T follicular helper cell (primary cell): ENCODE data around the gene DNAH7.

Experiments used
- DNase-seq: peaks from one replicate; pipeline ENCODE4 v3.0.0-alpha.2; 2020; ENCODE audit warnings: low read depth

DNAH7 gene

DNA sequence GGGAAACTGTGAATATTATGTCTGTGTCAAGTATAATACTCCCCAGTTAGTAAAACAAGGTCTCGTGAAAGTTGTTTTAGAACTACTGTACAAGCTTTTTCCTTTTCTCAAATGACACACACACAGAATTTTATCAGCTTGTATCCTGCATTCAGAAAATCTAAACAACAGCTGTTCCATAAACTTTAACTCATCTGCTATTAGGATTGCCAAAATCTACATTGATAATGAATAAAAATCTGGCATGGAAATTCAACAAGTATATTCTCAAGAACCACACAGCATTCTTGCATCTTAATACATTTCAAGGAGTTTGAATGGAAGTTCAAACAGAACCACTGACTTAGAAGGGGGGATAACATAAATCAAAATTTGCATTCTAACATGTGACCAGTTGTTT lies 260.4 kb downstream of the DNAH7 start:
- no peak for DNase-seq

DNA sequence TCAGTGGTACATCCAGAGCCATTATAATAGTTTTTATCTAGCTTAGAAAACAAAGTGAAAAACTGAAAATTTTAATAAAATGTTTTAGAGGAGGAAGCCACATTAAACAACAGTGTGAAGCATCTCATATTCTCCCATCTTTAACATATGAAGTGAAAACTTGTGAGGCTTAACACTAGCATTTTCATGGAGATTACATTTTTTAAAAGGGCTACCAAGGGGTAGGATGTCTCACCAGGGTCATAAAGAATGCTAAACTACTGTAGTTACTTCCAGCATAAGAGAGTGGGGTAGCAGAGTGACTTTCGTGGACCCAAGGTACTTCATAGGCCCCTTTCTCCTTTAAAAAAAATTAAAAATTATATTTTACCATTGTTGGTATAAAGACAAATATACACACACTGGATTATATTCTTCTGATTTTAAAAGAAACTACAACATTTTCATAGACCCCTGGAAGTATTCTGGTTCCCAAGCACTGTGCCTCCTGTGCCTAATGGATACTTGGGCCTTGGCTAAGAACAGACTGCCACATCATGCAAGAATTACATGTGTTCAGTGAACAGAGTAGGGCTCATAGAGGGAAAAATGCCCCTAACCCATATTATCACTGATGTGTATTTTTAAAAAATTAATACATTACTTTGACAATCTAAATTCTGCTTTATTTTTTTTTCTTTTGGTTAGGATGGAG lies 263.2 kb downstream of the DNAH7 start:
- DNase-seq, result no peak

GRCh38 chr2:195795879-195796278 lies 272.8 kb downstream of the DNAH7 start:
- no peak for DNase-seq

DNA sequence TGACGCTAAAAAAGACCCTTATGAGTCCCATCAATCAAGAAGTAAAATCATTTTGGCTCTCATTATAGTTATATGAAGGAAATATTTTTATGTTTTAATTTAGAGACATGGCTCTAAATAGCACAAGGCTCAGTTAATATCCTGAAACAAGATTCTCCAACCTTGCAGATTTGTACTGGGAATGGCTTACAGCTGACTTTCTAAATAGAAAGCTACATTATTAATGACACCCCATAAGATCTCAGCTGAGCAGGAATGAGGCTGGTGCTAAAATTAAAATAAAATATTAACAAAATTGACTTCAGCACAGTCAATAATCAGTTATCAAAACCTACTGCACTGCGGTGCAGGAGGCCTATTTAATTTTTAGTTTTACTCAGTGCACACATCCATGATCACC lies 274.8 kb downstream of the DNAH7 start:
- no peak for DNase-seq

DNA sequence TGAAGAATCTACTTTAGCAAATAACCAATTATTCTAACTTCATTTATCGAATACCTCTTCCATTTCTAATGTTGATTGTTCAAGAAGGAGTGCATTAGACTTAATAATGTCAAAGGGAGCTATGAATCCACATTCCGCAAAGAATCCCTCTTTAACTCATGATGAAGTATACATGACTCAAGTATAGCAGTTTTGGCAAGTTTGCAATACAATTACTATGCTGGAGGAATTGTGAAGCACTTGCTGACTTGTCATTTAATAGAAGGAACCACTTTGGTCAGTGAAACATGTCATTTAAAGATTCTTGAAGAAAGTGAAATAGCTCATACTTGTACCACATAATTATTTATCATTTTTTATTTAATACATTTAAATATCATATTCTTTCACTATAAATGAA lies 286.5 kb downstream of the DNAH7 start:
- DNase-seq, result no peak

- no peak for DNase-seq
Observed at GRCh38 chr2:195779491-195779890, 289.1 kb downstream of the DNAH7 start.

DNA sequence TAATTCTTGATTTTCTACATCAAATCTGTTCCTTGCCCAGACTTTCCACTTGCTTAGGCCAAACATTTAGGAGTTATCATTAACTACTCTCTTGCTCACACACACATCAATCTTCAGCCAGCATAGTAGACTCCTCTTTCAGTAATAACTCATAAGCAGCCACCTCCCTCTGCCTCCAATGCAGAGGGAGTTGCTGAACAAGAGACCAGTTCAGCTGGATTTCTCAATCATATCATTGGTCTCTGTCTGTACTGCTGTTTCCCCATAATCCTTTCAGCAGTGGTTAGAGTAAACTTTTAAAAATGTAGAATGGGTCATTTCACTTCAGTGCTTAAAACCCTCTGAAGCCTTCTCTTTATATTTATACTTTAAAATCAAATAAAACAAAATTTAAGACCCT lies 298.7 kb downstream of the DNAH7 start:
- no peak for DNase-seq

DNA sequence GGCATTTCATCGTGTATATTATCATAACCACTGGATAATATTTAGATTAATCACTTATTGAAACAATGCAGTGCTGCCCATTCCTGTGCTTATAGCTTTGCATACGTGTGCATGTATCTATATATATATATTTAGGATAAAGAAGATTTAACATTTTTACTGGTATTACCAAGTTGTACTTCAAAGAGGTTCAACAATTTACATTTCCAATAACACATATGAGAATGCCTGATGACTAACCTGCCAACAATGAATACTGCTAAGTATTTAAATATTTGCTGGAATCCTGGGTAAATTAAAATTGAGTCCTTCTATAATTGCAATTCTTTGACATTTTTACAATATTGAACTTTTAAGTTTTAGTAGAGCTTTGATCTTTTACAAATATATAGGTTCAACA lies 300.2 kb downstream of the DNAH7 start:
- DNase-seq, result no peak

DNA sequence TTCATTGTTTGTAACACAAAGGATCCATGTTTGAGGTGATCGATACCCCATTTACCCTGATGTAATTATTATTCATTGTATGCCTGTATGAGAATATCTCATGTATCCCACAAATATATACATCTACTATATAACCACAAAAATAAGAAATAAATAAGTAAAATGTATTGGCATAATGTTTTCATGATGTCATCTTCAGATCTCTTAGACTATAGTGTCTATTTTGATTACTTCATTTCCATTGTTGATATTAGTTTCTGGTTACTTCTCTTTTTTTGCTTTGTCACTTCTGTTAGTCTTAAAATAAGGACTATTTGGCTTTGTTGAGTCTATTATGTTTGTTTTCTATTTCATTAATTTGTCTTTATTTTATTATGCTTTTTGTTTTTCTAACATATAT lies 301.9 kb downstream of the DNAH7 start:
- no peak for DNase-seq

- no peak for DNase-seq
Observed at GRCh38 chr2:195763866-195764265, 304.8 kb downstream of the DNAH7 start.

DNA sequence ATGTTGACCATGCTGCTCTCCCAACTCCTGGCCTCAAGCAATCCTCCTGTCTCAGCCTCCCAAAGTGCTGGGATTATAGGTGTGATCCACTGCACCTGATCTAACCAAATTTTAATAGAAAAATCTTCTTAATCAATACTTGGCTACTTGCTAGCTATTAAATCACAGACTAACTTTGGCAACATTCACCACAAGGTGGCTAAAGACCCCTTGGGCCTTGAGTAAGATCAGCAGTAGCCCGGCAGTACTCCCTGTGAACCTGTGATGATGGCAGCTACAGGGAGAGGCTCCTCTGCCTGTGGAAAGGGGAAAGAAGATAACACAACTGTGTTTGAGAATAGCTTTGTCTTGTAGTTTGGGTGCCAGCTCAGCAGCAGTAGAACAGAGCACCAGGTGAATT lies 308.8 kb downstream of the DNAH7 start:
- DNase-seq, result no peak

- DNase-seq, result no peak
Observed at GRCh38 chr2:195758846-195759245, 309.8 kb downstream of the DNAH7 start.

DNA sequence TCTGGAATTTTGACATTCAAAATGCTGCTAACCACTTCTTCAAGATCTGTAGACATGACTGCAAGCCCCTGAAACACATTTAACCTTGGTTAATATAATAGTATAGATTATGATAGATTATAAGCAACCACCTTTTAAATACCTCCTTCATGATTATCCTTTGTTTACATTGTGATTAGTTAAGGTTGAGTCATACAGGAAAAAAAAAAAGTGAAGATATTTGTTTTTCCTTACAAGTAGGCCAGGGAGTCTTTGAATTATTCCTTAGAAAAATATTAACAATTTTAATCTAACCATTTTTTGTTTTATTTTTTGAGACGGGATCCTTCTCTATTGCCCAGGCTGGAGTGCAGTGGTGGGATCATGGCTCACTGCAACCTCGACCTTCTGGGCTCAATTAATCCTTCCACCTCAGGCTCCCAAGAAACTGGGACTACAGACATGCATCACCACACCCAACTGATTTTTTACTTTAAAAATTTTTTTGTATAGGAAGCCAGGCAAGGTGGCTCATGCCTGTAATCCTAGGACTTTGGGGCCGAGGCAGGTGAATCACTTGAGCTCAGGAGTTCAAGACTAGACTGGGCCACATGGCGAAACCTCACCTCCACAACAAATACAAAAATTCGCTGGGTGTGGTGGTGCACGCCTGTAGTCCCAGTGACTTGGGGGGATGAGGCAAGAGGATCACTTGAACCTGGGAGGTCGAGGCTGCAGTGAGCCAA lies 312.3 kb downstream of the DNAH7 start:
- DNase-seq, result no peak

DNA sequence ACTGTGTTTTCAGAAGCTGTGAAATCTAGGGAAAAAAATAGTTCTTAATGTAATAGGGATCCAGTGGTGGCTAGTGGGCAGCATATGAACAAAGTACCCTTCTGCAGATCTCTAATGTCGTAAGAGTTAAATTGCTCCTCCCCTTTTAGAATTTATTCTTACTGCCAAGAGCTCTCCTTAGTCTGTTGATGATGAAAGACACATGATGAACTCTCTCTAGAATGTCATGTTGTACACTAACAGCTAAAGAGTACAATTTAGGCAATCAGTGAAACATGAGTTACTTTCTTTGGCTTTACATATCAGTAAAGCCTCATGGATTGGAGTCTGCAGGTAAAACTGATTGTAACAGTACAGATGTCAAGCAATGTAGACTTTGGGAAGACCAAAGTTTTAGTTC lies 327.4 kb downstream of the DNAH7 start:
- DNase-seq, result no peak

DNA sequence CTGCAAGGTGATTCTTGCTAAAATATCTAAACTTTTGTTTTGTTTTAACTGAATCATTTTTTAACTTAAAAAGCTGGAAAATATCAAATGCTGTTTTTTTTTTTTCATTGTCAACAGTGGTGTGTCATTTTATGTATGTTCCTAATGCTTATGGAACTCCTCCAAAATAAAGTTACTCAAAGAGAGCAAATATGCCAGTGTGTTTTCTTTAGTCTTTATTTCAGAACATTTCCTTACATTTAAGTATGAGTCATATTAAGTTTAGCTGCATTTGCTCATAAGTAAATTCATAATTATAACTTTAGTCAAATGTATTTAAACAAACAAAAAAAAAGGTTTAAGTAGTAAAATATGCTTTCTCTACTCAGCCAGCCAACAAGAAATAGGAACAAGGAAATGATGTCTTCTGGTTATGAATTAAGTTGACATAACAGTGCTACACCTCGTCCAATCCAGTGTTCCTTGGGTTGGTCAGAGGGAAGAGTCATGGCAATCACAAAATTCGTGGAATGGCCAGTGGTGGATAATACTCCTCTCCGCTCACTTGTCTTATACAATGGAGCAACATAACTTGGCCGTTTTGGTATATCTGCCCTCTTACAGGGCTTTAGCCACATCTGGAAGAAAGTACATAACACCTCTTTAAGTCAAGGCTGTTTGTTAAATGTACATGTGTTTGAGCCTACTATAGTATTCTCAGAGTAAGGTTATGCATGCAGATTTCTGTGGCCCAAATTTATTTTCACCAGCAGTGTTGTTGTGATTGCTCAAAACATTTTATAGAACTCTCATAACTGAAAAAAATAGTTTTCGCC lies 330.9 kb downstream of the DNAH7 start:
- no peak for DNase-seq

- DNase-seq, result no peak
Observed at GRCh38 chr2:195735347-195735746, 333.3 kb downstream of the DNAH7 start.

DNA sequence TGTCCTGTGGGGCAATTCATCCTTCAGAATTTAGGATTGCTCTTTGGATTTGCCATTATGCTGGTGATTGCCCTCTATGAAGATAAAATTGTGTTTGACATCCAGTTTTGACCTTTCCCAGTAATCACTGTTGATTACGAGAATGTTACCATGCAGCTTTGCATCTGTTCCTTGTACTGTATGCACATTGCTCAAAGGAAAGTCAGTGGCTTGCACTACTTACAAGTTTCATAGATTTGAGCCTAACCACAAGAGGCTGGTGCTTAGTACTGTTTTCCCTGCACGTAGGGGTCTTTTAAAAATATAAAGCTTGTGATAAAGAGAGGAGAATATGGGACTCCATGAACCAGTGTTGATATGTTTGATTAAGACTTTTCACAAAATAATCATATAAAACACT lies 333.7 kb downstream of the DNAH7 start:
- no peak for DNase-seq

DNA sequence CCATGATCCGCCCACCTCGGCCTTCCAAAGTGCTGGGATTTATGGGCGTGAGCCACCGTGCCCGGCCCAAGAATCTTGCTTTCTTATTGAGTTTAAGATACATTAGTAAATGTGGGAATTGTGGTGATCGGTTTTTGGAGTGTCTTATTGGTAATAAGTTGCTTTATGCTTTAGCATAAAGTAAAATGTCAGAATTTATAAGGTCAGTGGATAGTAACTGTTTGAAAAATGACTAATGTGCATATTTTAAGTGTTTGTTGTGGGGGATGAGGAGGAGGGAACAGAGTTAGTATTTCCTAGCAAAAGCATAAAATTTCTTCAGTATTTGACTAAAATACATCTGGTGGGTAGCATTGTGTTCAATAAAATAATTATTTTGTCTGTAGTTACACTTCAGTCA lies 334.2 kb downstream of the DNAH7 start:
- no peak for DNase-seq

GRCh38 chr2:195733831-195734230 lies 334.8 kb downstream of the DNAH7 start:
- no peak for DNase-seq

GRCh38 chr2:195732574-195732973 lies 336.1 kb downstream of the DNAH7 start:
- DNase-seq, result no peak

- DNase-seq, result no peak
Observed at GRCh38 chr2:195730912-195731311, 337.7 kb downstream of the DNAH7 start.

DNA sequence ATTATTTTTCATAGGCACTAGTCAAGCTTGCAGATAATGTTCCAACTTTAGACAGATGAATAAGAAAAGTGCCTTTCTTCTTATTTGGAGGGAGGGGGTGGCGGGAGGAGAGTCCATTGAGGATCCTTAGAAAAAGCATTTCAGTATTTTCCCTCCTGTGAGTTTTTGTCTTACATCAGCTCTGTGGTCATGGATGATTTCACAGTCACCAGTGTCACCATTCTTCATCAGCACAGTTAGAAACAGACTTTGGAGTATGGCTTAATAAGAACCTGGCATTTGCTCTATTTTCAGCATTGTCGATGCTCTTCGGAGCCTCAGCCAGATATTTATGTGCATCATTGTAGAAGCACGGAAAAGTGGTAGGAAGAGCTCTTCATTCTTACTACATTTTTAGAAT lies 341.5 kb downstream of the DNAH7 start:
- no peak for DNase-seq

- no peak for DNase-seq
Observed at GRCh38 chr2:195722075-195722474, 346.6 kb downstream of the DNAH7 start.
